ENCODE results near the gene AK5.

Gene AK5

GRCh38 chr1:77558591-77559164 lies 276.9 kb downstream of the AK5 start:
- Histone ChIP-seq H3K36me3 (ENCODE audit: control insufficient read depth, insufficient read depth, low read length) (peaks cover 7% of the 10 kb centered on the region; the same call in 1 of the 2 replicates), H3K27ac (ENCODE audit: low read depth, low read length) (no peak overlapping the region), H3K9ac (ENCODE audit: low read length) (no peak overlapping the region), H3K4me1 (ENCODE audit: control insufficient read depth, insufficient read depth, low read length) (no peaks in the 10 kb centered on the region), H3K27me3 (ENCODE audit: control insufficient read depth, insufficient read depth, low read length) (no peaks in the 10 kb centered on the region), H3K9me3 (ENCODE audit: control insufficient read depth, insufficient read depth, low read depth, low read length) (no peaks in the 10 kb centered on the region), H3K4me3 (ENCODE audit: low read depth, low read length) (no peak overlapping the region)

GRCh38 chr1:77560741-77561140 lies 278.9 kb downstream of the AK5 start:
- H3K9me3 ChIP-seq (ENCODE audit: control insufficient read depth, insufficient read depth, low read depth, low read length), result no peaks in the 10 kb centered on the region
- no peak overlapping the region for H3K4me3 ChIP-seq (ENCODE audit: low read depth, low read length)
- no peaks in the 10 kb centered on the region for H3K4me1 ChIP-seq (ENCODE audit: control insufficient read depth, insufficient read depth, low read length)
- H3K27me3 ChIP-seq (ENCODE audit: control insufficient read depth, insufficient read depth, low read length), result no peaks in the 10 kb centered on the region
- peaks cover 23% of the 10 kb centered on the region for H3K36me3 ChIP-seq (ENCODE audit: control insufficient read depth, insufficient read depth, low read length)
- H3K9ac ChIP-seq (ENCODE audit: low read length), result no peak overlapping the region
- H3K27ac ChIP-seq (ENCODE audit: low read depth, low read length), result no peak overlapping the region

DNA sequence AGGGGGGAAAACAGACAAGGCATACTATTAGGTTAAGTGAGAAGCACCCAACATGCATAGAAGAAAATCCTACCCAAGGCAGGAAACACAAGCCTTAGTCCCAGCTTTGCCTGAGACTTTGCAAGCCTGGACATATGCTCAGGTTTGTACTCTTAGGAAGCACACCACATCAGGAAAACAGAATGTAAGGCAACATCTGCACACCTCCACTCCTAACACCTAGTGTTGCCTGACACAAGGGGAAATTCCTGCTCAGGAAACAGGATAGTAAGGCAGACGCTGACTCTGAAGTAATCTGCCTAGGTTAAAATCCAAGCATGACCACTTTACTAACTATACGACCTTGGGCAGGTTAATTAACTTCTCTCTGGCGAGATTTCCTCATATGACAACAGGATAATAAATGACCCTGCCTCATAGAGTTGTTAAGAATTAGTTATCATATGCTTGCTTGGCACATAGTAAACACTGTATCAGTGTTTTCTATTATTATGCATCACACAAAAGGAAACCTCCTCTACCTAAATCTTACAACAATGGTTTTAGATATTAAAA lies 280.9 kb downstream of the AK5 start:
- H3K4me1 ChIP-seq (ENCODE audit: control insufficient read depth, insufficient read depth, low read length), result no peaks in the 10 kb centered on the region
- no peak overlapping the region for H3K27ac ChIP-seq (ENCODE audit: low read depth, low read length)
- H3K4me3 ChIP-seq (ENCODE audit: low read depth, low read length), result no peak overlapping the region
- H3K27me3 ChIP-seq (ENCODE audit: control insufficient read depth, insufficient read depth, low read length), result no peaks in the 10 kb centered on the region
- H3K9me3 ChIP-seq (ENCODE audit: control insufficient read depth, insufficient read depth, low read depth, low read length), result no peaks in the 10 kb centered on the region
- H3K9ac ChIP-seq (ENCODE audit: low read length), result no peak overlapping the region
- peaks cover 42% of the 10 kb centered on the region for H3K36me3 ChIP-seq (ENCODE audit: control insufficient read depth, insufficient read depth, low read length)

DNA sequence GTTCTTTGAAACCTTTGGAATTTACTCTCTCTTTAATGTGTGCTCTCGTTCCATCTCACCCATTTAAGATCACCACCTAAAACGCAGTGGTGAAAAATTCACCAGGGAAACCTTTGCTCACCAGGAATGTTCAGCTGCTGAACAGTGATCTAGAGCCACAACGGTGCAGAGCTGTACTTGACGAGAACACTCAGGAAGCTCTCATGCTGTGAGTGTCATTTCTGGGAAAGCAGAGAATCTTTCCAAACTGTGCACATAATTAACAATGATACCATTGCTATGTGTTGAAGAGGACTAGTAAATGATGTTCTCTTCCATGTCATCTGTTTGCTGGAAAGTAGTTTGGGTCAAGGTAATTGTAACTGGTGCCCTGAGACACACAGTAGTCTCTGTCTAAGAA lies 283.5 kb downstream of the AK5 start:
- no peak overlapping the region for H3K27ac ChIP-seq (ENCODE audit: low read depth, low read length)
- no peaks in the 10 kb centered on the region for H3K9me3 ChIP-seq (ENCODE audit: control insufficient read depth, insufficient read depth, low read depth, low read length)
- no peaks in the 10 kb centered on the region for H3K4me1 ChIP-seq (ENCODE audit: control insufficient read depth, insufficient read depth, low read length)
- H3K4me3 ChIP-seq (ENCODE audit: low read depth, low read length), result no peak overlapping the region
- no peaks in the 10 kb centered on the region for H3K27me3 ChIP-seq (ENCODE audit: control insufficient read depth, insufficient read depth, low read length)
- H3K9ac ChIP-seq (ENCODE audit: low read length), result no peak overlapping the region
- peaks cover 50% of the 10 kb centered on the region for H3K36me3 ChIP-seq (ENCODE audit: control insufficient read depth, insufficient read depth, low read length)

GRCh38 chr1:77571642-77572041 lies 289.8 kb downstream of the AK5 start:
- Histone ChIP-seq H3K36me3 (ENCODE audit: control insufficient read depth, insufficient read depth, low read length) (peaks cover 63% of the 10 kb centered on the region), H3K4me1 (ENCODE audit: control insufficient read depth, insufficient read depth, low read length) (no peaks in the 10 kb centered on the region), H3K9me3 (ENCODE audit: control insufficient read depth, insufficient read depth, low read depth, low read length) (no peaks in the 10 kb centered on the region), H3K4me3 (ENCODE audit: low read depth, low read length) (no peak overlapping the region), H3K9ac (ENCODE audit: low read length) (no peak overlapping the region), H3K27me3 (ENCODE audit: control insufficient read depth, insufficient read depth, low read length) (no peaks in the 10 kb centered on the region), H3K27ac (ENCODE audit: low read depth, low read length) (no peak overlapping the region)

GRCh38 chr1:77579547-77579946 lies 297.7 kb downstream of the AK5 start:
- H3K9ac ChIP-seq (ENCODE audit: low read length), result no peak overlapping the region
- no peaks in the 10 kb centered on the region for H3K9me3 ChIP-seq (ENCODE audit: control insufficient read depth, insufficient read depth, low read depth, low read length)
- H3K27ac ChIP-seq (ENCODE audit: low read depth, low read length), result no peak overlapping the region
- H3K4me3 ChIP-seq (ENCODE audit: low read depth, low read length), result no peak overlapping the region
- H3K27me3 ChIP-seq (ENCODE audit: control insufficient read depth, insufficient read depth, low read length), result no peaks in the 10 kb centered on the region
- peaks cover 71% of the 10 kb centered on the region for H3K36me3 ChIP-seq (ENCODE audit: control insufficient read depth, insufficient read depth, low read length)
- H3K4me1 ChIP-seq (ENCODE audit: control insufficient read depth, insufficient read depth, low read length), result no peaks in the 10 kb centered on the region

DNA sequence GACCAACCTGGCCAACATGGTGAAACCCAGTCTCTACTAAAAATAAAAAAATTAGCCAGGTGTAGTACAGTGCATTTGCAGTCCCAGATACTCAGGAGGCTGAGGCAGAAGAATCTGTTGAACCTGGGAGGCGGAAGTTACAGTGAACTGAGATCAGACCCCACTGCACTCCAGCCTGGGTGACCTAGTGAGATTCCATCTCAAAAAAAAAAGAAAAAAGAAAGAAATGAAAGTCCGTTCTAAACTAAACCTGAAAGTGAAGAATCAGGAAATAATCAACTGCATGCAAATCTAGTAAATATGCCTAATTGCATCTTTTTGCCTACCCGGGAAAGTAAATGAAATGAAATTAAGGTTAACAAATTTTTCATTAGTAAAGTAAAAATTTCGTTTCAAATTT lies 301.1 kb downstream of the AK5 start:
- H3K27me3 ChIP-seq (ENCODE audit: control insufficient read depth, insufficient read depth, low read length), result no peaks in the 10 kb centered on the region
- no peak overlapping the region for H3K27ac ChIP-seq (ENCODE audit: low read depth, low read length)
- H3K4me3 ChIP-seq (ENCODE audit: low read depth, low read length), result no peak overlapping the region
- no peak overlapping the region for H3K9ac ChIP-seq (ENCODE audit: low read length)
- peaks cover 44% of the 10 kb centered on the region for H3K36me3 ChIP-seq (ENCODE audit: control insufficient read depth, insufficient read depth, low read length)
- H3K9me3 ChIP-seq (ENCODE audit: control insufficient read depth, insufficient read depth, low read depth, low read length), result no peaks in the 10 kb centered on the region
- no peaks in the 10 kb centered on the region for H3K4me1 ChIP-seq (ENCODE audit: control insufficient read depth, insufficient read depth, low read length)

GRCh38 chr1:77583483-77583882 lies 301.7 kb downstream of the AK5 start:
- no peak overlapping the region for H3K4me3 ChIP-seq (ENCODE audit: low read depth, low read length)
- H3K9ac ChIP-seq (ENCODE audit: low read length), result no peak overlapping the region
- H3K36me3 ChIP-seq (ENCODE audit: control insufficient read depth, insufficient read depth, low read length), result peaks cover 39% of the 10 kb centered on the region
- no peaks in the 10 kb centered on the region for H3K4me1 ChIP-seq (ENCODE audit: control insufficient read depth, insufficient read depth, low read length)
- no peaks in the 10 kb centered on the region for H3K9me3 ChIP-seq (ENCODE audit: control insufficient read depth, insufficient read depth, low read depth, low read length)
- H3K27ac ChIP-seq (ENCODE audit: low read depth, low read length), result no peak overlapping the region
- H3K27me3 ChIP-seq (ENCODE audit: control insufficient read depth, insufficient read depth, low read length), result no peaks in the 10 kb centered on the region

GRCh38 chr1:77584884-77585283 lies 303.1 kb downstream of the AK5 start:
- Histone ChIP-seq H3K27ac (ENCODE audit: low read depth, low read length) (no peak overlapping the region), H3K36me3 (ENCODE audit: control insufficient read depth, insufficient read depth, low read length) (peaks cover 25% of the 10 kb centered on the region), H3K27me3 (ENCODE audit: control insufficient read depth, insufficient read depth, low read length) (no peaks in the 10 kb centered on the region), H3K4me3 (ENCODE audit: low read depth, low read length) (no peak overlapping the region), H3K9me3 (ENCODE audit: control insufficient read depth, insufficient read depth, low read depth, low read length) (no peaks in the 10 kb centered on the region), H3K4me1 (ENCODE audit: control insufficient read depth, insufficient read depth, low read length) (no peaks in the 10 kb centered on the region), H3K9ac (ENCODE audit: low read length) (no peak overlapping the region)

DNA sequence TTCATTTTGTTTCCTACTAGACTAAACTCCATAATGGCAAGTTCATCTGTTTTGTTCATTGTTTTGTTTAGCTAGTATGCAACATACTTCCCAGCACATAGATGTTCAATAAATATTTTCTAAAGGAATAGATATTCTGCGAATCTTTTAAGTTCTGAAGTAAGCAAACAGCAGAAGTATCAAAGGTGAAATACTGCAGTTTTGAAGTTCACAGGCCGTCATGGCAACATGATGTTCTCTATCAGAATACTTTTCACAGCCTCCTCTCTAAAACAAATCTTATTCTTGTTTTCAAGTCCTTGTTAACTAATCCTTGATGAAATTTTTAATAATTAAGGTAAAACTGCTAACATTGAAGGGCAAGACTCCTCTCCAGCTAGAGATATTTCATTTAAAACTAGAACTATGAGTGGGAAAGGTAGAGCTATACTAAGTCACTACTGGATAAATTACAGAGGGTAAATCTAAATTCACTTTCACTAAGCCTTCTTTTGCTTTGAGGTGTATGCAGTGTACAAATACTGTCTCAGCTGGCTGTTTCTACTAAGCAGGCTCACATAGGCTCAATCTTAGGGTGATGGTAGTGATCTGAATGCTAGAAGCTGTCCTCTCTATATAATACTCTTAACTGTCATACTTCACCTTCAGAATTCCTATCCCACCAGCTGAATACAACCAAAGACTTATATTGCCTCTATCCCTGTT lies 303.9 kb downstream of the AK5 start:
- no peaks in the 10 kb centered on the region for H3K9me3 ChIP-seq (ENCODE audit: control insufficient read depth, insufficient read depth, low read depth, low read length)
- no peak overlapping the region for H3K4me3 ChIP-seq (ENCODE audit: low read depth, low read length)
- no peak overlapping the region for H3K9ac ChIP-seq (ENCODE audit: low read length)
- peaks cover 17% of the 10 kb centered on the region for H3K36me3 ChIP-seq (ENCODE audit: control insufficient read depth, insufficient read depth, low read length)
- no peaks in the 10 kb centered on the region for H3K27me3 ChIP-seq (ENCODE audit: control insufficient read depth, insufficient read depth, low read length)
- no peaks in the 10 kb centered on the region for H3K4me1 ChIP-seq (ENCODE audit: control insufficient read depth, insufficient read depth, low read length)
- no peak overlapping the region for H3K27ac ChIP-seq (ENCODE audit: low read depth, low read length)

DNA sequence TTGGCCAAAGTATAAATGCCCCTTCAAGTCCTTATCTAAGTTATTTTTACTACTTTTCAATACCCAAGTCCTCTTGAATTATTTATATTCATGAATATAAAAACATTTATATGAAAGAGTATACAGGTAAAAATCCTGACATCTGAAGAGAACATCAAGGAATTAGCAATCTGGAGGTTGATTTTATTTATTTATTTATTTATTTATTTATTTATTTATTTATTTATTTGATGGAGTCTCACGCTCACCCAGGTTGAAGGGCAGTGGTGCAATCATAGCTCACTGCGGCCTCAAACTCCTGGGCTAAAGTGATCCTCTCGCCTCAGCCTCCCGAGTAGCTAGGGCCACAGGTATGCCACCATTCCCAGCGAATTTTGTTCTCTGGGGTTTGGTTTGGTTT lies 307.4 kb downstream of the AK5 start:
- no peaks in the 10 kb centered on the region for H3K9me3 ChIP-seq (ENCODE audit: control insufficient read depth, insufficient read depth, low read depth, low read length)

More for the DNA sequence above, 307.4 kb downstream of the AK5 start:
- no peaks in the 10 kb centered on the region for H3K27me3 ChIP-seq (ENCODE audit: control insufficient read depth, insufficient read depth, low read length)
- no peak overlapping the region for H3K4me3 ChIP-seq (ENCODE audit: low read depth, low read length)
- H3K27ac ChIP-seq (ENCODE audit: low read depth, low read length), result no peak overlapping the region
- H3K4me1 ChIP-seq (ENCODE audit: control insufficient read depth, insufficient read depth, low read length), result no peaks in the 10 kb centered on the region
- no peak overlapping the region for H3K9ac ChIP-seq (ENCODE audit: low read length)
- 0 out of 2 replicates have a peak, but pooled peaks cover 3% of the 10 kb centered on the region for H3K36me3 ChIP-seq (ENCODE audit: control insufficient read depth, insufficient read depth, low read length)

All from HUES6 (cell line).